Measurements from ENCODE around the gene ELAPOR1. TPM values are rescaled to one million over a fixed set of nuclear protein-coding genes. Genes with fewer than 3 reads are reported as not detected.

ELAPOR1 gene
- total and polyA plus RNA-seq, 9 of the 15 experiments (the other 6 are each of a cell fraction or from before 2014, with no cell fraction given), result 0.07 to 1.2 (median 0.18) TPM

DNA sequence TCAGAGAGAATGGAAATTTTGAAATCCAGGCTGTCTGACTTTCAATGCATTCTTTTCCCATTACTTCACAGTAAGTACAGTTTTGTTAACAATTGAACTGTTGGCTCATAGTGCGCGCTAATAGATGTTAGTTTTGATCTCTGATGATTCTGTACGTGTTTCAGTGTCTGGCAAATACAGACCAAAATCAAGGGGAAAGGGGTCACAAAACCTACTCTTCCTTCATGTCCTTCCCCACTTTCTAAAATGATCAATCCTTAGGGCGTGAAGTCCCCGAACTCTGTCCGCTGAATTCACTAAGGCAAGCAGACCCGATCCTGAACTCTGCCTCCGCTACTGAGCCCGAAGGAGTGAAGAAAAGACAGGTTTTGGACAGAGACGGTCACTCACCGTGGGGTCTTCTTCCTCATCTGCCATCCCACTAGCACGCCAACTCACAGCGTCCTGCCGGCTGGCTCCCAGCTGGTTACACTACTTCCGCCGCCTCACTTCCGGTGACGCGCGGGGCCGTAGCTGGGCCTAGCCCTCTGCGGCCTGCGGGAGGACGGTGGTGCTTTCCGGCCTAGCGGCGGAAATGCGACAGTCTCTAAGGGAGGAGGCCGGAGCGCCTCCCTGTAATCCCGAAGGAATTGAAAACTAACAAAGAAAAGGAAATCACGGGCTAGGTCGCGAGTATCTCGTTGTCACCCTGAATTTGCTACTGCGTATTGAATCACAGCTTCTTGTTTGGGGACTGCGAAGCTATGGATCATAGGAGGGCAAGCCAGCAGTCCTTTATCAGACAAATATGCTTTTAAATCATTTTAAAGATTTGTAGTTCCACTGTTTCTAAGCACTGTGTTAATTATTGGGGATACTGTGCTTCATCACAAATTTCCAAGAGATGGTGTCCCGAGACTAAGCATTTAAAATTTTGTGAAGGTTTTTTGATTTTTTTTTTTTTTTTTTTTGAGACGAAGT, 38.1 kb upstream of the ELAPOR1 start, which contains the start of gene TAF13 (continued):
- TF ChIP-seq, protein P1, sequence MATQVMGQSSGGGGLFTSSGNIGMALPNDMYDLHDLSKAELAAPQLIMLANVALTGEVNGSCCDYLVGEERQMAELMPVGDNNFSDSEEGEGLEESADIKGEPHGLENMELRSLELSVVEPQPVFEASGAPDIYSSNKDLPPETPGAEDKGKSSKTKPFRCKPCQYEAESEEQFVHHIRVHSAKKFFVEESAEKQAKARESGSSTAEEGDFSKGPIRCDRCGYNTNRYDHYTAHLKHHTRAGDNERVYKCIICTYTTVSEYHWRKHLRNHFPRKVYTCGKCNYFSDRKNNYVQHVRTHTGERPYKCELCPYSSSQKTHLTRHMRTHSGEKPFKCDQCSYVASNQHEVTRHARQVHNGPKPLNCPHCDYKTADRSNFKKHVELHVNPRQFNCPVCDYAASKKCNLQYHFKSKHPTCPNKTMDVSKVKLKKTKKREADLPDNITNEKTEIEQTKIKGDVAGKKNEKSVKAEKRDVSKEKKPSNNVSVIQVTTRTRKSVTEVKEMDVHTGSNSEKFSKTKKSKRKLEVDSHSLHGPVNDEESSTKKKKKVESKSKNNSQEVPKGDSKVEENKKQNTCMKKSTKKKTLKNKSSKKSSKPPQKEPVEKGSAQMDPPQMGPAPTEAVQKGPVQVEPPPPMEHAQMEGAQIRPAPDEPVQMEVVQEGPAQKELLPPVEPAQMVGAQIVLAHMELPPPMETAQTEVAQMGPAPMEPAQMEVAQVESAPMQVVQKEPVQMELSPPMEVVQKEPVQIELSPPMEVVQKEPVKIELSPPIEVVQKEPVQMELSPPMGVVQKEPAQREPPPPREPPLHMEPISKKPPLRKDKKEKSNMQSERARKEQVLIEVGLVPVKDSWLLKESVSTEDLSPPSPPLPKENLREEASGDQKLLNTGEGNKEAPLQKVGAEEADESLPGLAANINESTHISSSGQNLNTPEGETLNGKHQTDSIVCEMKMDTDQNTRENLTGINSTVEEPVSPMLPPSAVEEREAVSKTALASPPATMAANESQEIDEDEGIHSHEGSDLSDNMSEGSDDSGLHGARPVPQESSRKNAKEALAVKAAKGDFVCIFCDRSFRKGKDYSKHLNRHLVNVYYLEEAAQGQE (IDR thresholded peaks at IDR 0.05; ENCODE audit: borderline replicate concordance), result no peak
- TF ChIP-seq, protein P1 (CRISPR knock-in tag; IDR thresholded peaks at IDR 0.05; ENCODE audit: low read depth), result peak; percentile 72; the same call in 1 of the 2 replicates
- TF ChIP-seq, protein P2, sequence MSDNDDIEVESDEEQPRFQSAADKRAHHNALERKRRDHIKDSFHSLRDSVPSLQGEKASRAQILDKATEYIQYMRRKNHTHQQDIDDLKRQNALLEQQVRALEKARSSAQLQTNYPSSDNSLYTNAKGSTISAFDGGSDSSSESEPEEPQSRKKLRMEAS (CRISPR knock-in tag; IDR thresholded peaks at IDR 0.05), result peak; percentile 63; the same call in 1 of the 2 replicates
- no peak; the same call in none of the 2 replicates for TF ChIP-seq ZNF263 (CRISPR knock-in tag; IDR thresholded peaks at IDR 0.05; ENCODE audit: borderline replicate concordance)
- TF ChIP-seq, protein P3, sequence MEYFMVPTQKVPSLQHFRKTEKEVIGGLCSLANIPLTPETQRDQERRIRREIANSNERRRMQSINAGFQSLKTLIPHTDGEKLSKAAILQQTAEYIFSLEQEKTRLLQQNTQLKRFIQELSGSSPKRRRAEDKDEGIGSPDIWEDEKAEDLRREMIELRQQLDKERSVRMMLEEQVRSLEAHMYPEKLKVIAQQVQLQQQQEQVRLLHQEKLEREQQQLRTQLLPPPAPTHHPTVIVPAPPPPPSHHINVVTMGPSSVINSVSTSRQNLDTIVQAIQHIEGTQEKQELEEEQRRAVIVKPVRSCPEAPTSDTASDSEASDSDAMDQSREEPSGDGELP (CRISPR knock-in tag; IDR thresholded peaks at IDR 0.05; ENCODE audit: borderline replicate concordance), result peak; percentile 100
- TF ChIP-seq ZC3H4 (CRISPR knock-in tag; IDR thresholded peaks at IDR 0.05; ENCODE audit: borderline replicate concordance), result no peak
- TF ChIP-seq, protein P4, sequence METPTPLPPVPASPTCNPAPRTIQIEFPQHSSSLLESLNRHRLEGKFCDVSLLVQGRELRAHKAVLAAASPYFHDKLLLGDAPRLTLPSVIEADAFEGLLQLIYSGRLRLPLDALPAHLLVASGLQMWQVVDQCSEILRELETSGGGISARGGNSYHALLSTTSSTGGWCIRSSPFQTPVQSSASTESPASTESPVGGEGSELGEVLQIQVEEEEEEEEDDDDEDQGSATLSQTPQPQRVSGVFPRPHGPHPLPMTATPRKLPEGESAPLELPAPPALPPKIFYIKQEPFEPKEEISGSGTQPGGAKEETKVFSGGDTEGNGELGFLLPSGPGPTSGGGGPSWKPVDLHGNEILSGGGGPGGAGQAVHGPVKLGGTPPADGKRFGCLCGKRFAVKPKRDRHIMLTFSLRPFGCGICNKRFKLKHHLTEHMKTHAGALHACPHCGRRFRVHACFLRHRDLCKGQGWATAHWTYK (CRISPR knock-in tag; IDR thresholded peaks at IDR 0.05), result peak; percentile 59; the same call in 1 of the 2 replicates
- TF ChIP-seq KAT8 (IDR thresholded peaks at IDR 0.05; ENCODE audit: low read depth), result no peak
- TF ChIP-seq, protein P5, sequence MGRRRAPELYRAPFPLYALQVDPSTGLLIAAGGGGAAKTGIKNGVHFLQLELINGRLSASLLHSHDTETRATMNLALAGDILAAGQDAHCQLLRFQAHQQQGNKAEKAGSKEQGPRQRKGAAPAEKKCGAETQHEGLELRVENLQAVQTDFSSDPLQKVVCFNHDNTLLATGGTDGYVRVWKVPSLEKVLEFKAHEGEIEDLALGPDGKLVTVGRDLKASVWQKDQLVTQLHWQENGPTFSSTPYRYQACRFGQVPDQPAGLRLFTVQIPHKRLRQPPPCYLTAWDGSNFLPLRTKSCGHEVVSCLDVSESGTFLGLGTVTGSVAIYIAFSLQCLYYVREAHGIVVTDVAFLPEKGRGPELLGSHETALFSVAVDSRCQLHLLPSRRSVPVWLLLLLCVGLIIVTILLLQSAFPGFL (CRISPR knock-in tag; IDR thresholded peaks at IDR 0.05), result no peak
- TF ChIP-seq BDP1 (IDR thresholded peaks at IDR 0.05; ENCODE audit: insufficient read depth, insufficient read length), result no peak
- peak; percentile 73 for TF ChIP-seq HCFC1 (IDR thresholded peaks at IDR 0.05; ENCODE audit: low read depth, low read length)
- no peak for TF ChIP-seq HEY1 (CRISPR knock-in tag; IDR thresholded peaks at IDR 0.05; ENCODE audit: borderline replicate concordance)
- TF ChIP-seq LCOR (CRISPR knock-in tag; IDR thresholded peaks at IDR 0.05), result no peak
- TF ChIP-seq GABPB1 (CRISPR knock-in tag; IDR thresholded peaks at IDR 0.05), result peak; percentile 96
- TF ChIP-seq PHB (CRISPR knock-in tag; IDR thresholded peaks at IDR 0.05), result no peak

All from K562 (cell line).